Neuron (in vitro differentiated cells): ENCODE results near the gene MLKL.
A peak's percentile ranks its signal among the peaks of the same experiment; 100 is the strongest.
"Not testable (repeated sequence)": the region's sequence is repeated elsewhere in the genome, so short reads cannot be mapped to it uniquely, and the experiment has no call there.

Experiments
- H2AFZ ChIP-seq: one replicate; pipeline ENCODE4 v1.6.1; 2013; ENCODE audit warnings: low read depth, mild to moderate bottlenecking, inconsistent platforms, low read length, moderate library complexity
- H3K27me3 ChIP-seq: one replicate; pipeline ENCODE4 v1.6.1; 2013; ENCODE audit warnings: low read length; ENCODE audit not compliant: insufficient read depth
- H3K36me3 ChIP-seq: one replicate; pipeline ENCODE4 v1.6.1; 2013; ENCODE audit warnings: low read length; ENCODE audit not compliant: insufficient read depth
- H3K4me1 ChIP-seq: one replicate; pipeline ENCODE4 v1.6.1; 2013; ENCODE audit warnings: low read length; ENCODE audit not compliant: insufficient read depth
- H3K4me3 ChIP-seq: 2 replicates; pipeline ENCODE4 v1.5.1; 2013; ENCODE audit warnings: mild to moderate bottlenecking, low read length, moderate library complexity
- H3K9me3 ChIP-seq: one replicate; pipeline ENCODE4 v1.6.1; 2013; ENCODE audit warnings: low read length

The MLKL gene

DNA sequence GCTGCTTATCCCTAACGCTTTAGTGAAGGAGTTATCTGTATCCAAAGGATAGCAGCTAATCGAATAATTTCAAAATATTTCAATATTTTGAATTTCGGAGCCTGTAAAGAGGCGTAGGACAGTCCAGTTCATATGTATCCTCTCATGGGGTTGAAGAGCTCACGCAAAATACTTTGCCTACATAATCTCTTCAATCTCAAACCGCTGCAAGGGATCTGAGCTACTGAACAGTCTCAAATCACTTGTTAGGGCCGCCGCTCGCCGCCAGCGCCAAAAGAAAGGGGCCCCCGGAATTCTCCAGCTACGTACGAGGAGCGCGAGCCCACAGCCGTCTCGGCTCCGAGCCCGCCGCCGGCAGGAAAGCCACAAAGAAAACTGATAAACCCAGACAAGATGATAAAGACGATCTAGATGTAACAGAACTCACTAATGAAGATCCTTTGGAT lies 33.4 kb downstream of the MLKL start:
- Histone ChIP-seq H3K4me3 (peak overlapping the region; percentile 95), H3K9me3 (no peaks in the 10 kb centered on the region), H3K36me3 (peaks cover 24% of the 10 kb centered on the region), H2AFZ (peak overlapping the region; percentile 100), H3K4me1 (peaks cover 3% of the 10 kb centered on the region), H3K27me3 (no peaks in the 10 kb centered on the region)

DNA sequence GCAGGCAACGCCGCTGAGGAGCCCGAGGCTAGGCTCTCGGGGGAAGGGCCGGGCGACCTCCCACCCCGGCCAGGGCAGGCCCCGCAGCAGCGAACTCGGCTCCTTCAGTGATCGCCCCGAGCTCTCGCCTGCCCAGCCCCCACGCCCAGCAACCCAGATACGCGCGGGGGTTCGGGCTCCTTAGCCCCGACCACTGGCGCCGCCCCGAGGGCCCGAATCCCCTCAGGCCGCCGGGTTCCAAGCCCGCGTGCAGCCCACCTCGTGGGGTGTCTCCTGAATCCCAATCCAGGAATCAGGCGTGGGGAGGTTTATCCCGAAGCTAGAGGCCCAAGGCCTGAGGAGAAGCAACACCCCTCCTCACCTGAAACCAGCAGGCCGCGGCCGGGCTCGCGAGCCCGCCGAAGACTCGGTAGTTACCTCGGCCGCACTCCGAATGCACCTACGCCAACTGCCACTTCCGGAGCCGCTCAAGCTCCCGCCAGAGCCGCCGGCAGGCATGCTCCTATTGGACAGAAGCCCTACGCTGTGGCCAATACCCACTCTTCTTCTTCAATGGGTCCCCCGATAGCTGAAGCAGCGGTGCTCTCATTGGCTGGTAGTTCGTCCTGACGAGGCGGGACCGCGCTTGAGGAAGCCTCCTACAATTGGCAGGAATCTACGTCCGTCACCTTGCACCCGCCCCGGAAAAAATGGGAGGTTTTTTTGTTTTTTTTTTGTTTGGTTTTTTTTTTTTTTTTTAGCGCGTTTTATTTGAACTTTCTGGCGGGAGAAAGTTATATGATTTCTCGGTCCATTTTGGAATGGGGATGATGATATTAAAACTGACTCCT lies 34.0 kb downstream of the MLKL start, which contains the start of gene RFWD3:
Gene RFWD3, minus strand, starts transcription at position 453 of the 830 bp plus-strand sequence. CDS start 5,428 bp downstream, outside the sequence.
- peaks cover 3% of the 10 kb centered on the region for H3K4me1 ChIP-seq
- no peaks in the 10 kb centered on the region for H3K9me3 ChIP-seq
- peak within 1 kb of the TSS; percentile 100 for H2AFZ ChIP-seq
- no peaks in the 10 kb centered on the region for H3K27me3 ChIP-seq
- peak within 1 kb of the TSS; percentile 95 for H3K4me3 ChIP-seq
- H3K36me3 ChIP-seq = peaks cover 30% of the 10 kb centered on the region

DNA sequence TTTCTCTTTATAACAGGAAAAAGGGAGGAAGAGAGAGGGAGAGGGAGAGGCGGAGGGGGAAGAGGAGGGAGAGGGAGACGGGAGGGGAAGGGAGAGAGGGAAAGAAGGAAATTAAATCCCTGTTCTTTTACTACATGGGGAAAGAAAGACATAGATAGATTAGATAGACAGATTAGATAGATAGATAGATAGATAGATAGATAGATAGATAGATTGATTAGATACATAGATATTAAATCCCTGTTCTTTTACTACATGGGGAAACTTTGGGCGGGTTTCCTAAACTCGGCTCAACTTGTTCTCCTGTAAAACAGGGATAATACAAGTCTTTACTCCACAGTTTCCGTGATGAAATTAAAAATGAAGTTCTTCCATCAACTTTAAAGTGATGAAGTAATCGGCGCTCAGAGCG lies 34.6 kb downstream of the MLKL start:
- Histone ChIP-seq H3K9me3 (no peaks in the 10 kb centered on the region), H2AFZ (peak overlapping the region; percentile 70), H3K4me3 (peak overlapping the region; percentile 95), H3K4me1 (peaks cover 3% of the 10 kb centered on the region), H3K36me3 (peaks cover 36% of the 10 kb centered on the region), H3K27me3 (no peaks in the 10 kb centered on the region)

DNA sequence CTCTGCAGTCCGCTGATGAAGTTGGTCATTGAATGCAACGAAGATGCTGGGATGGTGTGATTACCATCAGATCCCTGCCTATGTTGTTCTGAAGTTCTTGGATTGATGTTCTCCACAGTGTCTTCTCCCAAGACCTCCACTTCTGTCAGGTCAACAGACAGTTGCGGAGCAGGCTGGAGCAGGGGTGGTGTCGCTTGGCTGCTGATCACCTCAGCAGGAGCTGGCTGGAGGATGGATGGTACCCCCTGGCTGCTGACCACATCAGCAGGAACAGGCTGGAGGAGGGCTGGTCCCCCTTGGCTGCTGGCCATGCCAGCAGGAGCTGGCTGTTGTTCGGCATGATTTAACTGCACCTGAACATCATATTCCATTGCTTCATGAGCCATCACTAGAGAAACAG lies 39.6 kb downstream of the MLKL start:
- Histone ChIP-seq H3K9me3 (no peaks in the 10 kb centered on the region), H3K4me1 (peaks cover 3% of the 10 kb centered on the region), H3K4me3 (no peak overlapping the region), H3K27me3 (no peaks in the 10 kb centered on the region), H2AFZ (no peak overlapping the region), H3K36me3 (peaks cover 78% of the 10 kb centered on the region)

DNA sequence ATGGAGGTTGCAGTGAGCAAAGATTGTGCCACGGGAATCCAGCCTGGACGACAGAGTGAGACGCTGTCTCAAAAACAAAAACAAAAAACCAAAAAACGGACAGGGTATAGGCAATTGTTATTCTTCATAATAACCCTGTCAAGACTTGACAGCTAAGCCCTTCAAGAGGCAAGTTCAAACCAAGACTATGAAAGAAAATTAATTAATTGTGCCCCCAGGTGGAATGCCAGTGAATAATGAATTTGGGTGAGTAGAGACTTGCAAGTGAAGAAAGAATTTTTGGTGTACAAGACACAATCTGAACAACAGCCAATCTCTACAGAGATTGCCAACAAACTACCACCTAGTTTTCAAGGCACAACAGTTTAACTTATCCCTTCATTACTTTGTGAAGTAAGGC lies 40.3 kb downstream of the MLKL start:
- H3K9me3 ChIP-seq = no peaks in the 10 kb centered on the region
- peaks cover 82% of the 10 kb centered on the region for H3K36me3 ChIP-seq
- H2AFZ ChIP-seq = no peak overlapping the region
- no peaks in the 10 kb centered on the region for H3K4me1 ChIP-seq
- no peak overlapping the region for H3K4me3 ChIP-seq
- no peaks in the 10 kb centered on the region for H3K27me3 ChIP-seq

DNA sequence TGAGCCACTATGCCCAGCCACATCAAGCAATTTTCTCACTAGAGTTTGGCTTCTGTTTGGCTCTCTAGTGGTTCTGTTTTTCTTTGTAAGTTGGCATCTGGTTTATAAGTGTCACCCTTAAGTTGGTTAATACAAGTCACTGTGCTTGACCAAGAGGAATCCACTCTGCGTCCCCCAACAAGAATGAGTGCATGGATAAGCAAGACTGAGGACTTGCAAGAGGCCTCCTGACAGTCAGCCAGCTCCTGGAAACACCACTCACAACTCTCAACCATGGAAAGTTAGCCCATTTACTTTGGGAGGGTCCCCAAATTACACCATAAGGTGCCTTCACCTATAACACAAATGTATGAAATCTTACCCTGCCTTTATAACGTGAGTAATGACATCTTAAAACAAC lies 41.6 kb downstream of the MLKL start:
- no peaks in the 10 kb centered on the region for H3K27me3 ChIP-seq
- H3K36me3 ChIP-seq = peaks cover 77% of the 10 kb centered on the region
- no peak overlapping the region for H2AFZ ChIP-seq

DNA sequence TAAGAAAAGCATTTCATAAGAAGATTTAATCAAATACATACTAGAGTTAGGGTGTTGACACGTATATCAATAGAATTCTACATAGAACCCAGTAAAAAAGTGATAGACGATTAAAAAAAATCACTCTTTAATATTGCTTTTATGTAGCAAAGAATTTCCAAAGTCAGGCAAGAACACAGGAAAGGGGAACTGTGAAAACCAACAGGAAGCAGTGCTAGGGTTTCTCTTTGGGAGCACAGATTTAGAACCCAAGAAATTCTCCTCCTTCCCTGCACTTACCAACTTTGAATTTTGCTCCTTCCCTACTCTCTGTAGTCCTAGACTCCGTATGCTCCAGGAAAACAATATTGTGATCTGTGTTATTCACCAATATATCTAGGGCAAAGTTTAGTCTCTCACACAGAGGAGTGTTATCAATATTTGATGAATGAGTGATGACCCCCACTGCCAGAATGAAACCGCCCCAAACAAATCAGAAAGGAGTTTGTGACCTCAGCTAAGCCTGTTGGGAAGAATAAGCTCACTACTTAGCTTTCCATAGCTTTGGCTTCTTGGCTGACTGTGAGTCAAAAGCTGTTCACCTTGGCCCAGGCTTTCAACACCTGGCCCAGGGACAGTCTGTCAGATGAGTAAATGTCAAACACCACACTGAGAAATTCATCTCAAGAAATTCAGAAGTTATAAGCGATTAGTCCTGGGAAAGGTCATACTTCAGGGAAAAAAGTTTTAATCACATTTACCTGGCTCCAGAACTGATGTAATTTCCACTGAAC lies 42.6 kb downstream of the MLKL start:
- Histone ChIP-seq H3K9me3 (no peaks in the 10 kb centered on the region), H3K27me3 (no peaks in the 10 kb centered on the region), H2AFZ (no peak overlapping the region), H3K4me1 (no peaks in the 10 kb centered on the region), H3K36me3 (peaks cover 76% of the 10 kb centered on the region), H3K4me3 (no peak overlapping the region)

More for the DNA sequence above, 41.6 kb downstream of the MLKL start:
- H3K4me1 ChIP-seq = no peaks in the 10 kb centered on the region
- no peaks in the 10 kb centered on the region for H3K9me3 ChIP-seq
- H3K4me3 ChIP-seq = no peak overlapping the region

DNA sequence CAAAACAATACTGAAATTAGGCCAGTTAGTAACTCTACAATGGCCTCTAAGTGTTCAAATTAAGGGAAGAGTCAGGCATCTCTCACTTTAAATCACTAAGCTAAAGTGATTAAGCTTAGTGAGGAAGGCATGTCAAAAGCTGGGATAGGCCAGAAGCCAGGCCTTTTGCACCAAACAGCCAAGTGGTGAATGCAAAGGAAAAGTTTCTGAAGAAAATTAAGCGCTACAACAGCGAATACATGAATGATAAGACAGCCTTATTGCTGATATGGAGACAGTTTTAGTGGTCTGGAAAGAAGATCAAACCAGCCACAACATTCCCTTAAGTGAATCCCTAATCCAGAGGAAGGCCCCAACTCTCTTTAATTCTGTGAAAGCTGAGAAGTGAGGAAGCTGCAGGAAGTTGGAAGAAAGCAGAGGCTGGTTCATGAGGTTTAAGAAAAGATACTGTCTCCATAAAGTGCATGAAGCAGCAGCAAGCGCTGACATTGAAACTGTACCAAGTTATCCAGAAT lies 46.1 kb downstream of the MLKL start:
- no peak overlapping the region for H3K4me3 ChIP-seq
- peaks cover 72% of the 10 kb centered on the region for H3K36me3 ChIP-seq
- H3K27me3 ChIP-seq = no peaks in the 10 kb centered on the region
- H3K4me1 ChIP-seq = no peaks in the 10 kb centered on the region
- H2AFZ ChIP-seq = no peak overlapping the region
- no peaks in the 10 kb centered on the region for H3K9me3 ChIP-seq

DNA sequence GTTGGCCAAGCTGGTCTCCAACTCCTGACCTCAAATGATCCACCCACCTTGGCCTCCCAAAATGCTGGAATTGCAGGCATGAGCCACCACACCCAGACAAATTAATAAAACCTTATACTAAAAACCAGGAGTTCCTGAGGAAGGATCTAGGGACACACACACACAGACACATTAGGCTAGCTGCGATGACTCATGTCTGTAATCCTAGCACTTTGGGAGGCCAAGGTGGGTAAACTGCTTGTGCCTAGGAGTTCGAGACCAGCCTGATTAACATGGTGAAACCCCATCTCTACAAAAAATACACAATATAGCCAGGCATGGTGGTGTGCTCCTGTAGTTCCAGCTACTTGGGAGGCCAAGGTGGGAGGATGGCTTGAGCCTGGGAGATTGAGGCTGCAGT lies 47.8 kb downstream of the MLKL start:
- not testable (repeated sequence) for H3K4me1 ChIP-seq, H3K9me3 ChIP-seq, H3K27me3 ChIP-seq, H3K4me3 ChIP-seq, H2AFZ ChIP-seq
- H3K36me3 ChIP-seq = peaks cover 69% of the 10 kb centered on the region

DNA sequence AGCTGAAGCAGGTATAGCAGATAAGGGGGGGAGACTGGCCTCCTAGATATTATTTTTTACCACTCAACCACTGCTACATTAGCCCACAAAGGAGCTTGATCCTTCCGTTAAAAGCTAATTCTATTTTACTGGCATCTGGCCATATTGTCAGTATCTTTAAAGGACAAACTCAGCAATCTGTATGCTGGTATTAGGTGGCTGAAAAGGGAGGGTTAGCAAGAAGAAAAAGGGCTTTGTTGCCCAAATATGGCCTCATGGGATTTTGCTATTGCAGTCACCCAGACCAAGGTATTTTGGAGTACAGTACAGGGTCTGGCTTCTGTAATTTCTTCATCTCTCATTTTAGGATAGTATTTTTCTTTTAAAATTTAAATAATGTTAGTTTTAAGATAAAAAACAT lies 48.4 kb downstream of the MLKL start:
- H3K36me3 ChIP-seq = peaks cover 71% of the 10 kb centered on the region

DNA sequence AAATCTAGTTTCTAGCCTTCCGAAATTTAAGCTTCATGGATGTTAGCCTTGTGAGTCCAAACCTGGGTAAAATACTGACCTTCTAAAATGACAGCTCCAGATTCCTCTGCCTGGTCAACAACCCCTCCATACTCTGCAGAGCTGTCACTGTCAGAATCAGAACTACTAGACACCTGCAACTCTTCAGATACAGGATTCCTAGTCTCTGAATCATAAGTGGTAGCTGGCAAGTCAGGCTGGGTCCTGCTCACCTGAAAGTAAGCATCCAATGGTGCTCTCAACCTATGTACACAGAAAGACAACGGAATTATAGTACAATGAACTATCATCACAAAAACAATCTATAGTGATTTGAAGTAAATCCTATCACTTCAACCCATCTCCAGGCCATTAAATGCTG lies 48.8 kb downstream of the MLKL start:
- H3K4me1 ChIP-seq = no peaks in the 10 kb centered on the region
- peaks cover 69% of the 10 kb centered on the region for H3K36me3 ChIP-seq
- no peaks in the 10 kb centered on the region for H3K9me3 ChIP-seq
- no peaks in the 10 kb centered on the region for H3K27me3 ChIP-seq
- no peak overlapping the region for H2AFZ ChIP-seq
- H3K4me3 ChIP-seq = no peak overlapping the region

More for the DNA sequence above, 48.4 kb downstream of the MLKL start:
- no peak overlapping the region for H2AFZ ChIP-seq
- H3K4me3 ChIP-seq = no peak overlapping the region
- H3K9me3 ChIP-seq = no peaks in the 10 kb centered on the region
- H3K4me1 ChIP-seq = no peaks in the 10 kb centered on the region
- H3K27me3 ChIP-seq = no peaks in the 10 kb centered on the region

DNA sequence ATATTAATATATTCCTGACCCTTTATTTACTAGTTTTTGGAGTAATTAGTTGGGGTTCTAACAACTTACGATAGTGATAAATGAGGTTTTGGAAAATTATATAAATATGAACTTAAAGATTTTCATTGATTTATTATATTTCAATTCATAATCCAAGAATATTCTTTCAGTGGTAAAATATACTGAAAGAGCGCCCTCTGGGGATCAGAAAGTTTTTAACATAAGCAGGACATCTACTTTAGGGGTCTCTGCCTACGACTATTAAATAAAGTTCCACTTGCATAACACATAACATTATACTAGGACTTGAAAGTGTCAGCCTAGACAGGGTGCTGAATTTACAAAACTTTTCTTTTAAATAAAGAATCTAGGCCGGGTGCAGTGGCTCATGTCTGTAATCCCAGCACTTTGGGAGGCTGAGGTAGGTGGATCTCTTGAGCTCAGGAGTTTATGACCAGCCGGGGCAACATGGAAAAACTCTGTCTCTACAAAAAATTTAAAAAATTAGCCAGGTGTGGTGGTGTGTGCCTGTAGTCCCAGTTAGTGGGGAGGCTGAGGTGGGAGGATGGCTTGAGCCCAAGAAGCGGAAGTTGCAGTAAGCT lies 49.6 kb downstream of the MLKL start:
- Histone ChIP-seq H3K4me3 (no peak overlapping the region), H3K9me3 (no peaks in the 10 kb centered on the region), H3K4me1 (no peaks in the 10 kb centered on the region), H3K27me3 (no peaks in the 10 kb centered on the region), H3K36me3 (peaks cover 68% of the 10 kb centered on the region), H2AFZ (no peak overlapping the region)
